H1 (cell line): ENCODE measurements around the gene WASF3. TPM values are rescaled to one million over a fixed set of nuclear protein-coding genes. Genes with fewer than 3 reads are reported as not detected.

Source experiments
- CTCF ChIA-PET: fragments of 300-600 bp; sonication (Branson Sonifier 250); formaldehyde crosslinking; loops from one replicate; lab custom pipeline; 2021; ENCODE audit not compliant: partially characterized antibody; lab: Charles Lee
- POLR2A ChIA-PET: fragments of 300-600 bp; sonication (Branson Sonifier 250); formaldehyde crosslinking; loops from one replicate; lab custom pipeline; 2021; ENCODE audit warnings: inconsistent platforms; ENCODE audit not compliant: partially characterized antibody; lab: Charles Lee
- DNase-seq, 2 experiments: peaks; one replicate each; pipeline versions ENCODE4 v3.0.0 to v3.0.0-alpha.2; 2010 to 2022; ENCODE audit warnings: low spot score in 2 of 2, low read depth in 1 of 2, mixed read lengths in 1 of 2
- FAIRE-seq: peaks from 2 replicates; lab custom pipeline; 2011; peaks lifted over from hg19 to GRCh38; lab: Jason Lieb, UNC
- H2AFZ ChIP-seq: 2 replicates; pipeline ENCODE4 v1.8.1; 2012; ENCODE audit warnings: low read length, inconsistent platforms
- H2AK5ac ChIP-seq: 2 replicates; pipeline ENCODE4 v1.6.1; 2013; ENCODE audit warnings: low read depth, low read length
- H2BK120ac ChIP-seq: replicated peaks from 2 replicates; pipeline ENCODE3; 2013; ENCODE audit warnings: low read depth, low read length, inconsistent platforms
- H2BK12ac ChIP-seq: 2 replicates; pipeline ENCODE4 v1.6.1; 2013; ENCODE audit warnings: low read depth, low read length
- H2BK15ac ChIP-seq: 2 replicates; pipeline ENCODE4 v1.6.1; 2013; ENCODE audit warnings: low read length
- H2BK20ac ChIP-seq: 2 replicates; pipeline ENCODE4 v1.6.1; 2013; ENCODE audit warnings: low read length
- H2BK5ac ChIP-seq: 2 replicates; pipeline ENCODE4 v1.6.1; 2013; ENCODE audit warnings: low read depth, low read length
- H3K14ac ChIP-seq: 2 replicates; pipeline ENCODE4 v1.6.1; 2013; ENCODE audit warnings: inconsistent platforms; ENCODE audit not compliant: insufficient read length
- H3K18ac ChIP-seq: 2 replicates; pipeline ENCODE4 v1.6.1; 2013; ENCODE audit warnings: low read length; ENCODE audit errors: extremely low read depth
- H3K23ac ChIP-seq: 2 replicates; pipeline ENCODE4 v1.6.1; 2013; ENCODE audit warnings: inconsistent platforms; ENCODE audit not compliant: insufficient read length
- H3K23me2 ChIP-seq: 2 replicates; pipeline ENCODE4 v1.6.1; 2013; ENCODE audit warnings: low read depth, low read length
- H3K27ac ChIP-seq: 2 replicates; pipeline ENCODE4 v1.6.1; 2011; ENCODE audit warnings: low read depth, low read length, inconsistent platforms
- H3K27me3 ChIP-seq, 4 experiments: replicated peaks in 1 of 4; 1 replicate in 1 of 4; 2 replicates in 3 of 4; pipeline versions ENCODE4 v1.6.1 to v1.8.1; 2011 to 2013; ENCODE audit warnings: low read length in 3 of 4, mild to moderate bottlenecking in 3 of 4, inconsistent platforms in 2 of 4, mixed read lengths in 2 of 4, moderate library complexity in 1 of 4; ENCODE audit not compliant: control insufficient read depth in 3 of 4, insufficient read depth in 3 of 4; ENCODE audit errors: extremely low read depth in 1 of 4
- H3K36me3 ChIP-seq, 4 experiments: 2 replicates each; pipeline versions ENCODE4 v1.6.1 to v1.8.1; 2011 to 2013; ENCODE audit warnings: mild to moderate bottlenecking in 4 of 4, low read length in 3 of 4, moderate library complexity in 2 of 4, control low read depth in 1 of 4, inconsistent platforms in 1 of 4; ENCODE audit not compliant: insufficient read depth in 4 of 4, control insufficient read depth in 2 of 4
- H3K4ac ChIP-seq: replicated peaks from 2 replicates; pipeline ENCODE3; 2013; ENCODE audit warnings: low read length, low read depth, mixed read lengths, inconsistent platforms; ENCODE audit not compliant: insufficient read length
- H3K4me1 ChIP-seq, 4 experiments: replicated peaks in 1 of 4; 1 replicate in 1 of 4; 2 replicates in 3 of 4; pipeline versions ENCODE4 v1.6.1 to v1.8.1; 2011 to 2013; ENCODE audit warnings: low read length in 3 of 4, inconsistent platforms in 2 of 4, mixed read lengths in 1 of 4; ENCODE audit not compliant: insufficient read depth in 4 of 4, control insufficient read depth in 3 of 4
- H3K4me2 ChIP-seq, 2 experiments: 2 replicates each; pipeline versions ENCODE4 v1.6.1 to v1.8.1; 2011 to 2013; ENCODE audit warnings: low read depth in 2 of 2, low read length in 2 of 2, control low read depth in 1 of 2, inconsistent platforms in 1 of 2, mild to moderate bottlenecking in 1 of 2; ENCODE audit not compliant: insufficient read depth in 1 of 2
- H3K4me3 ChIP-seq, 4 experiments: fragments of 200-600, 300-600 bp in 1 of 4; sonication (generic), shearing (Covaris generic), sonication (Bioruptor Twin) in 1 of 4; 2 replicates each; pipeline versions ENCODE4 v1.5.1 to v1.8.1; 2011 to 2016; ENCODE audit warnings: low read length in 4 of 4, low read depth in 3 of 4, control low read depth in 2 of 4, inconsistent platforms in 2 of 4, mild to moderate bottlenecking in 2 of 4, mixed read lengths in 1 of 4, moderate library complexity in 1 of 4; ENCODE audit not compliant: insufficient read depth in 2 of 4; ENCODE audit errors: extremely low read depth in 1 of 4
- H3K56ac ChIP-seq: replicated peaks from 2 replicates; pipeline ENCODE3; 2013; ENCODE audit warnings: low read depth, mild to moderate bottlenecking, mixed read lengths, low read length, inconsistent platforms; ENCODE audit not compliant: insufficient read length
- H3K79me1 ChIP-seq: 2 replicates; pipeline ENCODE4 v1.6.1; 2013; ENCODE audit warnings: low read depth, low read length, control low read depth
- H3K79me2 ChIP-seq, 2 experiments: 2 replicates each; pipeline versions ENCODE4 v1.6.1 to v1.8.1; 2012 to 2013; ENCODE audit warnings: low read length in 2 of 2, mild to moderate bottlenecking in 2 of 2, inconsistent platforms in 1 of 2; ENCODE audit not compliant: insufficient read depth in 2 of 2, control insufficient read depth in 1 of 2
- H3K9ac ChIP-seq, 4 experiments: replicated peaks in 1 of 4; 1 replicate in 1 of 4; 2 replicates in 3 of 4; pipeline versions ENCODE4 v1.6.1 to v1.8.1; 2011 to 2013; ENCODE audit warnings: low read depth in 3 of 4, low read length in 3 of 4, control low read depth in 2 of 4, mild to moderate bottlenecking in 2 of 4, moderate library complexity in 2 of 4, inconsistent platforms in 1 of 4; ENCODE audit errors: extremely low read depth in 1 of 4
- H3K9me3 ChIP-seq, 2 experiments: 2 replicates each; pipeline versions ENCODE4 v1.6.1 to v1.8.1; 2012 to 2013; ENCODE audit warnings: mild to moderate bottlenecking in 2 of 2, moderate library complexity in 2 of 2, control low read depth in 1 of 2, inconsistent platforms in 1 of 2, low read depth in 1 of 2, low read length in 1 of 2, mixed read lengths in 1 of 2; ENCODE audit not compliant: insufficient read depth in 2 of 2
- H4K20me1 ChIP-seq, 2 experiments: replicated peaks in 1 of 2; 2 replicates each; pipeline versions ENCODE3 to v1.8.1; 2011 to 2013; ENCODE audit warnings: inconsistent platforms in 2 of 2, low read length in 2 of 2, mild to moderate bottlenecking in 1 of 2; ENCODE audit not compliant: insufficient read depth in 2 of 2, control insufficient read depth in 1 of 2
- H4K5ac ChIP-seq: 2 replicates; pipeline ENCODE4 v1.6.1; 2013; ENCODE audit warnings: low read length, low read depth, mixed read lengths, inconsistent platforms; ENCODE audit not compliant: insufficient read length
- H4K8ac ChIP-seq: 2 replicates; pipeline ENCODE4 v1.8.0; 2013; ENCODE audit warnings: mild to moderate bottlenecking, moderate library complexity, low read length, inconsistent platforms; ENCODE audit not compliant: insufficient read depth; ENCODE audit errors: extremely low read depth
- H4K91ac ChIP-seq: replicated peaks from 2 replicates; pipeline ENCODE3; 2013; ENCODE audit warnings: low read length, mixed read lengths, inconsistent platforms; ENCODE audit not compliant: insufficient read length
- ASH2L ChIP-seq: fragments of 200-600, 300-600 bp; sonication (generic); IDR thresholded peaks from one replicate; pipeline ENCODE4 v1.7.1; 2017; ENCODE audit warnings: low read length
- BRCA1 ChIP-seq: IDR thresholded peaks from 2 replicates; pipeline ENCODE4 v1.6.1; 2012; ENCODE audit warnings: low read depth, low read length, improper control_type of control experiment
- EP300 ChIP-seq, 2 experiments: IDR thresholded peaks; 1 replicate in 1 of 2; 2 replicates in 1 of 2; pipeline ENCODE4 v1.6.1; 2011 to 2012; ENCODE audit warnings: low read depth in 2 of 2, low read length in 2 of 2, mild to moderate bottlenecking in 2 of 2, borderline replicate concordance in 1 of 2, inconsistent platforms in 1 of 2, moderate library complexity in 1 of 2
- FOSL1 ChIP-seq: IDR thresholded peaks from 2 replicates; pipeline ENCODE4 v1.6.1; 2011; ENCODE audit warnings: mild to moderate bottlenecking, low read depth, low read length, moderate library complexity; ENCODE audit not compliant: insufficient read depth
- JUND ChIP-seq: IDR thresholded peaks from 2 replicates; pipeline ENCODE4 v1.6.1; 2011; ENCODE audit warnings: mild to moderate bottlenecking, improper control_type of control experiment, low read length
- KDM4A ChIP-seq: IDR thresholded peaks from one replicate; pipeline ENCODE4 v1.7.1; 2012; ENCODE audit warnings: low read depth, mild to moderate bottlenecking, moderate library complexity, low read length, inconsistent platforms; ENCODE audit not compliant: severe bottlenecking
- KDM5A ChIP-seq: fragments of 200-600 bp; IDR thresholded peaks from 2 replicates; pipeline ENCODE4 v1.7.1; 2012; ENCODE audit warnings: mild to moderate bottlenecking, low read length, inconsistent platforms, mixed read lengths
- WGBS, 2 experiments: shearing (Covaris generic) in 1 of 2; methylation state at CpG; one replicate each; pipeline versions ENCODE4 v1.1.6 to v1.1.7; 2013 to 2015; ENCODE audit warnings: low lambda C conversion rate in 2 of 2, mixed read lengths in 2 of 2, inconsistent platforms in 1 of 2, low coverage in 1 of 2, missing lambda C conversion rate in 1 of 2; ENCODE audit not compliant: insufficient replicate concordance in 2 of 2, insufficient coverage in 1 of 2, insufficient read length in 1 of 2; ENCODE audit errors: extremely low coverage in 1 of 2, missing lambda C conversion rate in 1 of 2; 5-methylcytosine and 5-hydroxymethylcytosine counted together
- polyA plus RNA-seq, 7 experiments: library from polyadenylated mRNA; depleted of rRNA in 3 of 7; stranded (reverse) in 5 of 7; unstranded in 2 of 7; fragments of >200 nt in 5 of 7; fragments of 200-250 nt in 2 of 7; gene quantifications; 1 replicate in 5 of 7; 2 replicates in 1 of 7; 4 replicates in 1 of 7; pipeline versions ENCODE4 v1.2.1 to v1.2.3, GENCODE V29; 2011 to 2013; ENCODE audit warnings: missing spikeins in 2 of 7, mixed read lengths in 2 of 7
- total RNA-seq: library from RNA; stranded (reverse); fragmentation: NEBNext Ultra II Directional; extraction: Animal tissue kit (Norgen Biotek cat#: 25700); gene quantifications from 2 replicates; pipeline ENCODE4 v1.2.1, GENCODE V29; 2021

Gene WASF3
- total and polyA plus RNA-seq, 2 of the 8 experiments (the other 6 are each of a cell fraction or from before 2014, with no cell fraction given), result 18.7 to 39.8 TPM

DNA sequence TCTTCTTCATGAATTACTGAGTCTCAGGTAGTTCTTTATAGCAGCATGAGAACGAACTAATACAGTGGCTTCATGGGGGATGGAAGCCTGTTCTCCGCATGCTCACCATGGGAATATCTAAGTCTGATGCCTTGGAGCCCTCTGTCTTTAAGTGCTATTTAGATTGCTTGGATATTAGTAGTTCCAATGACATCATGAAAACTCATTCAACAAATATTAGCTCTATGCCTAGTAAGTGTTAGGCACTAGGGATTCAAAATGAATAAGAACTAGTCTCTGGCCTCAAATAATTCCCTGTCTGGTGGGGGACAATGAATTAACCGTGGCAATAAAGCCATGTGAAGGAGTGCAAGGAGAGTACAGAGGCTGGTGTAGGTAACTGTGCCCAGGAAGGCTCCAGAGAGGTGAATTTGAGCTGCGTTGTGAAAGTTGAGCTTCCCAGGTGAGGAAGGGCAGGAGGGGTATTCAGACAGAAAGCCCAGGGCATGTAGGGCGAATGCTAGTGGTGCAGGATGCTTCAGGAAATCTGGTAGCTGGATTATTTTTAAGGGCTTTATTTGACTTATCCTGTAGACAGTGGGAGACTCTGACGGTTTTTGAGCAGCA, 6.1 kb upstream of the WASF3 start:
- H3K23ac ChIP-seq, result no peak overlapping the region
- H3K56ac ChIP-seq, result no peak overlapping the region
- H4K5ac ChIP-seq, result no peak overlapping the region
- H2BK20ac ChIP-seq, result no peak overlapping the region
- no peak overlapping the region for H3K4me3 ChIP-seq
- no peak overlapping the region for H2BK15ac ChIP-seq
- H3K4me2 ChIP-seq, result no peak overlapping the region
- H3K23me2 ChIP-seq, result no peaks in the 10 kb centered on the region
- H2AK5ac ChIP-seq, result no peak overlapping the region
- POLR2A ChIA-PET, result interaction anchor here (0.6 kb wide), 1 partner anchor 326 kb away, joined by 3 read pairs; no protein-coding TSS in a partner anchor
- H3K4ac ChIP-seq, result no peak overlapping the region
- no peak for DNase-seq
- H2AFZ ChIP-seq, result no peak overlapping the region
- FAIRE-seq, result no peak
- no peaks in the 10 kb centered on the region for H3K4me1 ChIP-seq
- H3K79me1 ChIP-seq, result no peaks in the 10 kb centered on the region
- TF ChIP-seq KDM5A (no peak), EP300 (IDR thresholded peaks at IDR 0.05; ENCODE audit: borderline replicate concordance in 1 of 2, low read depth in 2 of 2, low read length in 2 of 2) (no peak), ASH2L (no peak), KDM4A (no peak), BRCA1 (no peak), JUND (no peak), FOSL1 (no peak)
- no peaks in the 10 kb centered on the region; a peak in 1 of 7 replicates for H3K27me3 ChIP-seq
- no peaks in the 10 kb centered on the region for H3K36me3 ChIP-seq
- no peak overlapping the region for H4K91ac ChIP-seq
- H3K14ac ChIP-seq, result no peak overlapping the region
- H4K20me1 ChIP-seq, result no peaks in the 10 kb centered on the region
- H3K79me2 ChIP-seq, result no peaks in the 10 kb centered on the region
- H2BK120ac ChIP-seq, result no peak overlapping the region
- no peak overlapping the region for H3K9ac ChIP-seq
- H3K27ac ChIP-seq, result no peak overlapping the region
- H4K8ac ChIP-seq, result no peak overlapping the region
- no peak overlapping the region for H2BK12ac ChIP-seq
- H3K9me3 ChIP-seq, result no peaks in the 10 kb centered on the region
- CTCF ChIA-PET, result interaction anchor here (0.6 to 1.8 kb wide), 3 partner anchors 33 to 855 kb away, joined by 3 to 5 read pairs (median 3); no protein-coding TSS in a partner anchor
- H3K18ac ChIP-seq, result no peak overlapping the region
- H2BK5ac ChIP-seq, result no peak overlapping the region
- WGBS, 2 experiments, result 74% methylated on average over 6 of the region's 6 CpGs; no CpG with 5 or more reads in 1 of the 2 experiments
